ENCODE measurements around the gene WDR38. TPM values are rescaled to one million over a fixed set of nuclear protein-coding genes. Genes with fewer than 3 reads are reported as not detected.

WDR38 gene
- 0.15 TPM in 1 of 2 replicates, not detected in the other for total RNA-seq

GRCh38 chr9:124852829-124853531, at the start of gene WDR38:
TSS of gene WDR38 (plus strand) at chr9:124853460. CDS start at chr9:124853532, 72 bp downstream.

GRCh38 chr9:124861342-124862229, 8.3 kb downstream of the WDR38 start, which contains the start of the genes ARPC5L and RPL35:
TSS of gene ARPC5L (plus strand) at chr9:124862130. CDS start at chr9:124869291, 7,161 bp downstream.
TSS of gene RPL35 (minus strand) at chr9:124861957. CDS start at chr9:124861912, 45 bp downstream.

Other genes with a start within 250 kb of the WDR38 start
- 0.54 and 0.80 TPM in 2 replicates for gene NR6A1, start 82.1 kb upstream of the WDR38 start, total RNA-seq
- 0.54 and 1.5 TPM in 2 replicates for gene OLFML2A, start 76.3 kb upstream of the WDR38 start, total RNA-seq
- gene RPL35, start 8.5 kb downstream of the WDR38 start, total RNA-seq: 2,542 and 2,608 TPM in 2 replicates
- 57.4 and 58.0 TPM in 2 replicates for gene ARPC5L, start 8.7 kb downstream of the WDR38 start, total RNA-seq
- 11.9 and 17.7 TPM in 2 replicates for gene GOLGA1, start 87.6 kb downstream of the WDR38 start, total RNA-seq